ENCODE measurements around the gene ZFP30.
A peak's percentile ranks its signal among the peaks of the same experiment; 100 is the strongest.

Gene ZFP30

DNA sequence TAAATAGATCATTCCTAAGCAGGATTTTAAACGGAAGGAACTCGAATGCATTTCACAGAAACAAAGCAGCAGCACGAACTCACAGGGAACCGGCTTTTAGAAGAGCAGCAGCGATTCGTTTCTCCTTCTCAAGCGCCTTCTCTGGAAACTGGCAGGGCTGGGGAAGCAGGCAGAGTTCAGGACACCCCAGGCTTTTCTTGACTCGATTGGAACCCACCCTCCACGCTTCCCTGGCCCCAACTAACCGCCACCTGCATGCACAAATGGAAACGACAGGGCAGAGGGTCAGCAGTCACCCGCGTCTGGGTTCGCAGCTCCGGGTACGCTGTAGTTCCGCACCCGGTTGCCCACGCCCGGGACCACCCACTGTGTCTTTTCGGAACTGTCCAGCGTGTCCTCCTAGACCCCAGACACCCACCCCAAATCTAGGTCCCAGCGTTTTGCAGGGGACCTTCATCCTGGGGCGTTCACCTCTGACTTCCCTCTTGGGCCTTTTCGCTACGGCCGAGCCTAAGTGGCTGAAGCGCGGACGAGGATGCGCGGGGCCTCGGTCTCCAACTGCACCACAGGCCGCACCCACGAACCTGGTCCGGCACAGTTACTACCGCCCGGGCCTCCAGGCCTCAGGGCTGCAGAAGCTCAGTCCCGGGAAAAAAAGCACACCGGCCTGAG is 500 bp downstream of the ZFP30 start:
- Histone ChIP-seq H3K36me3 (ENCODE audit: control insufficient read depth in 1 of 2, insufficient read depth in 2 of 2, low read length in 2 of 2) (peaks cover 0 to 2% of the 10 kb centered on the region in 2 donors), H3K4me1 (ENCODE audit: control insufficient read depth in 1 of 2, insufficient read depth in 2 of 2, low read length in 2 of 2) (peaks cover 6 to 15% of the 10 kb centered on the region in 2 donors), H3K27me3 (ENCODE audit: low read depth, low read length) (no peaks in the 10 kb centered on the region), H3K27ac (ENCODE audit: low read length) (peak overlapping the region; percentile 77), H3K4me3 (ENCODE audit: low read depth in 1 of 2, low read length in 2 of 2) (peak overlapping the region; percentile 87 to 98), H3K9me3 (ENCODE audit: control insufficient read depth in 1 of 2, low read length in 2 of 2) (peaks cover 0 to 5% of the 10 kb centered on the region in 2 donors)

DNA sequence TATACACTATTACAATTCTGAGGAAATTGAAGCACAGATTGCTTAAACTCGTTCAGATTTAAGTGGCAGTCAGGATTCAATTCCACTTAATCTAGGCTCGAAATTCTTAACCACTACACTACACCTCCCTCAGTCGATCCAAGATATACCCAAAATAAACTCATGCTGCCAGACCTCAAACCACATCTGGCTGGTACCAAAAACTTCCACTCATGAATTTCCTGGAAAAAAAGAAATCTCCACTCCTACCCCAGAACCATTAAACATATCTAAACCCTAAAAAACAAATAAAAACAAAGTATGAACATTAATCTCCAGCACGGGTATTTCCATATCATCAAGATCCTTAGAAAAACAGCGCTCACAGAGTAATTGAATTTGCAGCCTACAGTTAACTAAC is 1.1 kb downstream of the ZFP30 start:
- Histone ChIP-seq H3K4me3 (ENCODE audit: low read depth in 1 of 2, low read length in 2 of 2) (peak overlapping the region; percentile 87 to 98), H3K36me3 (ENCODE audit: control insufficient read depth in 1 of 2, insufficient read depth in 2 of 2, low read length in 2 of 2) (peaks cover 0 to 9% of the 10 kb centered on the region in 2 donors), H3K27ac (ENCODE audit: low read length) (peak overlapping the region; percentile 77), H3K27me3 (ENCODE audit: low read depth, low read length) (no peaks in the 10 kb centered on the region), H3K9me3 (ENCODE audit: control insufficient read depth in 1 of 2, low read length in 2 of 2) (peaks cover 0 to 10% of the 10 kb centered on the region in 2 donors), H3K4me1 (ENCODE audit: control insufficient read depth in 1 of 2, insufficient read depth in 2 of 2, low read length in 2 of 2) (peaks cover 6 to 15% of the 10 kb centered on the region in 2 donors)

- Histone ChIP-seq H3K36me3 (ENCODE audit: control insufficient read depth in 1 of 2, insufficient read depth in 2 of 2, low read length in 2 of 2) (peaks cover 20 to 54% of the 10 kb centered on the region in 2 donors), H3K27ac (ENCODE audit: low read length) (no peak overlapping the region), H3K4me1 (ENCODE audit: control insufficient read depth in 1 of 2, insufficient read depth in 2 of 2, low read length in 2 of 2) (no peaks in the 10 kb centered on the region), H3K27me3 (ENCODE audit: low read depth, low read length) (no peaks in the 10 kb centered on the region), H3K9me3 (ENCODE audit: control insufficient read depth in 1 of 2, low read length in 2 of 2) (peaks cover 60 to 75% of the 10 kb centered on the region in 2 donors), H3K4me3 (ENCODE audit: low read depth in 1 of 2, low read length in 2 of 2) (peak overlapping the region; percentile 17 to 55)
Measured at GRCh38 chr19:37635076-37636056, 19.9 kb downstream of the ZFP30 start.

DNA sequence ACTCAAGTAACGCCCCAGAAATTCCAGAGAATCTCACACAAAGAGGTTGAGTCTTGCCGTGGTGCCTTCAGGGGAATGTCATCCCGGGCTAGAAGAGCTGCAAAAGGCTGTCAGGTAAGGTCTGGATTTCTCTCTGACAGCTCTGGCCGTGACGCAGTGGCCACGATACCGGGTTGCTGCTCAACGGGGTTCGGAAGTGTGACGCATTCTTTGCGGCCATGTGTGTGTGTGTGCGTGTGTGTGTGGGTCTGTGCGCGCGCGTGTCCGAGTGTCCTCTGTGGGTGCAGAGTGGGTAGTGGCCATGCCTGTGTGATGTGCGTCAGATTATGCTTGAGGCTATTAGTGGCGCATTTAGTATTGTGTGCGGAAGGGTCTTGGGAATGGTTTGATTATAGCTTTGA is 60.3 kb downstream of the ZFP30 start:
- Histone ChIP-seq H3K4me1 (ENCODE audit: control insufficient read depth in 1 of 2, insufficient read depth in 2 of 2, low read length in 2 of 2) (peaks cover 0 to 10% of the 10 kb centered on the region in 2 donors), H3K27ac (ENCODE audit: low read length) (peak overlapping the region; percentile 97), H3K36me3 (ENCODE audit: control insufficient read depth in 1 of 2, insufficient read depth in 2 of 2, low read length in 2 of 2) (peaks cover 8 to 22% of the 10 kb centered on the region in 2 donors), H3K4me3 (ENCODE audit: low read depth in 1 of 2, low read length in 2 of 2) (peak overlapping the region; percentile 84 to 98), H3K9me3 (ENCODE audit: control insufficient read depth in 1 of 2, low read length in 2 of 2) (peaks cover 0 to 11% of the 10 kb centered on the region in 2 donors), H3K27me3 (ENCODE audit: low read depth, low read length) (no peaks in the 10 kb centered on the region)

DNA sequence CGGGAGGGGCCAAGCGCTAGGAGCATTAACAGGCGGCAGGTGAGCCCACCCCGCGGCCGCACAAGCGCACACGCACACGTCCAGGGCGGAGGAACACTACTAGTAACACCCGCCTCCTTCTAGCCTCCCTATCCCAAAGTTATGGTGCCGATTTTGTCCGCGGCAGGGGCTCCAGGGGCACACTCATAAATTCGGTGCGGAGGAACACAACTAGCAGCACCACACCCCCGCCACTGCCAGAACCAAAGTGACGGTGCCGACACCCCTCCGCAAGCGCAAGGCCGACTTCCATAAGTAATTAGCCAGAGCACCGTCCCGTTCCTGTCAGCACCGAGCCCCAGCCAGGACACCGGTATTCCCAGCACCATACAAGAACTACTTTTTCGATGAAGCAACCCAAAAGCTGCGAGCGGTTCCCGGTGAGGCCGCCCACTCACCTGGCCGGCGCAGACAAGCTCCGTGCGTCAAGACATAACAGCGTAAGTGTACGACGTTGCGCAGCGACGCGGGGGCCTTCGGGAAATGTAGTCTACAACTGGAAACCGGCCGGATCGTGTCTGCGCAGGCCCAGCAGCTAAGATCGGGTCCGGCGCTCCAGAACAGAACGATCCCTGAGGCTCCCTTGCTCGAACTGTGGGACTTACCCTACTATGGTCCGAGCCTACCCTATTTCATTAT is 60.8 kb downstream of the ZFP30 start, which contains the start of the genes ZNF540 and ZNF571:
ZNF540 (plus strand) TSS at position 573 of the 678 bp plus-strand sequence. CDS start 3,572 bp downstream, outside the sequence.
ZNF571 (minus strand) TSS at position 489 of the 678 bp plus-strand sequence. CDS start 8,116 bp downstream, outside the sequence.
- Histone ChIP-seq H3K4me1 (ENCODE audit: control insufficient read depth in 1 of 2, insufficient read depth in 2 of 2, low read length in 2 of 2) (peaks cover 0 to 10% of the 10 kb centered on the region in 2 donors), H3K36me3 (ENCODE audit: control insufficient read depth in 1 of 2, insufficient read depth in 2 of 2, low read length in 2 of 2) (peaks cover 3 to 17% of the 10 kb centered on the region in 2 donors), H3K9me3 (ENCODE audit: control insufficient read depth in 1 of 2, low read length in 2 of 2) (peaks cover 0 to 11% of the 10 kb centered on the region in 2 donors), H3K27me3 (ENCODE audit: low read depth, low read length) (no peaks in the 10 kb centered on the region), H3K4me3 (ENCODE audit: low read depth in 1 of 2, low read length in 2 of 2) (peak within 1 kb of the TSS; percentile 84 to 98), H3K27ac (ENCODE audit: low read length) (peak within 1 kb of the TSS; percentile 97)

GRCh38 chr19:37593996-37594303 is 61.3 kb downstream of the ZFP30 start:
- H3K27me3 ChIP-seq (ENCODE audit: low read depth, low read length): no peaks in the 10 kb centered on the region
- H3K4me3 ChIP-seq (ENCODE audit: low read depth in 1 of 2, low read length in 2 of 2): peak overlapping the region; percentile 84 to 98
- peaks cover 0 to 10% of the 10 kb centered on the region in 2 donors for H3K4me1 ChIP-seq (ENCODE audit: control insufficient read depth in 1 of 2, insufficient read depth in 2 of 2, low read length in 2 of 2)
- H3K36me3 ChIP-seq (ENCODE audit: control insufficient read depth in 1 of 2, insufficient read depth in 2 of 2, low read length in 2 of 2): peaks cover 0 to 14% of the 10 kb centered on the region in 2 donors
- peak overlapping the region; percentile 97 for H3K27ac ChIP-seq (ENCODE audit: low read length)
- H3K9me3 ChIP-seq (ENCODE audit: control insufficient read depth in 1 of 2, low read length in 2 of 2): peaks cover 0 to 15% of the 10 kb centered on the region in 2 donors

DNA sequence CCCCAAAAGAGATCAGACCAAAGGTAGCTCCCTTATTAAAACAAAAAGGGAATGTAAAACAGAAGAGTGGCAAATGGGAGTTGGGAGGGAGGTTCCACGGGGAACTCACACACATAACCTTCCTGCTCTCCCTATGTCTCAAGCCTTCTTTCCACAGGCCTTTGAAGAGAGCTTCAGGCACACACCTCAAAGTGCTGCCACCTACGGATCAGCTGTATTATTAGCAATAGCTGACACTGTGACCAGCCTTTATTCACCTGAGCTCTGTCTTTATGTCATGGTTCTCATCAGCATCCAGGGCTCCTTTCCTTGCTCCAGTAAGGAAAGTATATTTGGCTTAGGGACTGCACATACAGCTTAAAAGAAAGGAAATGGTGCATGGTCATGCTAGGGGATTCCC is 71.9 kb downstream of the ZFP30 start:
- Histone ChIP-seq H3K4me3 (ENCODE audit: low read depth in 1 of 2, low read length in 2 of 2) (peak overlapping the region; percentile 11 to 37), H3K36me3 (ENCODE audit: control insufficient read depth in 1 of 2, insufficient read depth in 2 of 2, low read length in 2 of 2) (peaks cover 53 to 94% of the 10 kb centered on the region in 2 donors), H3K9me3 (ENCODE audit: control insufficient read depth in 1 of 2, low read length in 2 of 2) (peaks cover 70 to 87% of the 10 kb centered on the region in 2 donors)

GRCh38 chr19:37572203-37572602 is 83.1 kb downstream of the ZFP30 start:
- no peaks in the 10 kb centered on the region for H3K27me3 ChIP-seq (ENCODE audit: low read depth, low read length)
- peaks cover 7 to 44% of the 10 kb centered on the region in 2 donors for H3K36me3 ChIP-seq (ENCODE audit: control insufficient read depth in 1 of 2, insufficient read depth in 2 of 2, low read length in 2 of 2)
- H3K4me1 ChIP-seq (ENCODE audit: control insufficient read depth in 1 of 2, insufficient read depth in 2 of 2, low read length in 2 of 2): no peaks in the 10 kb centered on the region
- H3K27ac ChIP-seq (ENCODE audit: low read length): no peak overlapping the region
- no peak overlapping the region for H3K4me3 ChIP-seq (ENCODE audit: low read depth in 1 of 2, low read length in 2 of 2)
- peaks cover 44 to 49% of the 10 kb centered on the region in 2 donors for H3K9me3 ChIP-seq (ENCODE audit: control insufficient read depth in 1 of 2, low read length in 2 of 2)

More for the DNA sequence above, 71.9 kb downstream of the ZFP30 start:
- Histone ChIP-seq H3K27me3 (ENCODE audit: low read depth, low read length) (no peaks in the 10 kb centered on the region), H3K27ac (ENCODE audit: low read length) (no peak overlapping the region), H3K4me1 (ENCODE audit: control insufficient read depth in 1 of 2, insufficient read depth in 2 of 2, low read length in 2 of 2) (no peaks in the 10 kb centered on the region)

GRCh38 chr19:37565370-37565669 is 89.9 kb downstream of the ZFP30 start:
- Histone ChIP-seq H3K4me3 (ENCODE audit: low read depth in 1 of 2, low read length in 2 of 2) (peak overlapping the region in 1 of 2 donors; percentile 47), H3K27me3 (ENCODE audit: low read depth, low read length) (no peaks in the 10 kb centered on the region), H3K9me3 (ENCODE audit: control insufficient read depth in 1 of 2, low read length in 2 of 2) (peaks cover 91 to 97% of the 10 kb centered on the region in 2 donors), H3K4me1 (ENCODE audit: control insufficient read depth in 1 of 2, insufficient read depth in 2 of 2, low read length in 2 of 2) (no peaks in the 10 kb centered on the region), H3K27ac (ENCODE audit: low read length) (no peak overlapping the region), H3K36me3 (ENCODE audit: control insufficient read depth in 1 of 2, insufficient read depth in 2 of 2, low read length in 2 of 2) (peaks cover 10 to 92% of the 10 kb centered on the region in 2 donors)

- H3K4me3 ChIP-seq (ENCODE audit: low read depth in 1 of 2, low read length in 2 of 2): peak overlapping the region; percentile 4 to 47
- peaks cover 10 to 88% of the 10 kb centered on the region in 2 donors for H3K36me3 ChIP-seq (ENCODE audit: control insufficient read depth in 1 of 2, insufficient read depth in 2 of 2, low read length in 2 of 2)
Measured at GRCh38 chr19:37564624-37565369, 90.5 kb downstream of the ZFP30 start.

More at GRCh38 chr19:37564624-37565369, 90.5 kb downstream of the ZFP30 start:
- peaks cover 87 to 95% of the 10 kb centered on the region in 2 donors for H3K9me3 ChIP-seq (ENCODE audit: control insufficient read depth in 1 of 2, low read length in 2 of 2)
- no peaks in the 10 kb centered on the region for H3K4me1 ChIP-seq (ENCODE audit: control insufficient read depth in 1 of 2, insufficient read depth in 2 of 2, low read length in 2 of 2)
- no peaks in the 10 kb centered on the region for H3K27me3 ChIP-seq (ENCODE audit: low read depth, low read length)
- H3K27ac ChIP-seq (ENCODE audit: low read length): no peak overlapping the region

Measured in muscle layer of duodenum (tissue), 2 donors.